ENCODE measurements around the gene HFE.
"Not testable (repeated sequence)": the region's sequence is repeated elsewhere in the genome, so short reads cannot be mapped to it uniquely, and the experiment has no call there.

Gene HFE

GRCh38 chr6:26109772-26110171 lies 22.5 kb downstream of the HFE start:
- DNase-seq (ENCODE audit: low read depth) = no peak

- DNase-seq (ENCODE audit: low read depth) = no peak
Measured at GRCh38 chr6:26113570-26113969, 26.3 kb downstream of the HFE start.

GRCh38 chr6:26115226-26115625 lies 28.0 kb downstream of the HFE start:
- no peak for DNase-seq (ENCODE audit: low read depth)

- DNase-seq (ENCODE audit: low read depth) = no peak
Measured at GRCh38 chr6:26116267-26116666, 29.0 kb downstream of the HFE start.

- DNase-seq (ENCODE audit: low read depth) = no peak
Measured at GRCh38 chr6:26118999-26119398, 31.8 kb downstream of the HFE start.

- not testable (repeated sequence) for DNase-seq (ENCODE audit: low read depth)
Measured at GRCh38 chr6:26120115-26120514, 32.9 kb downstream of the HFE start.

- DNase-seq (ENCODE audit: low read depth) = no peak
Measured at GRCh38 chr6:26120807-26121140, 33.5 kb downstream of the HFE start.

- no peak for DNase-seq (ENCODE audit: low read depth)
Measured at GRCh38 chr6:26121141-26122004, 34.1 kb downstream of the HFE start.

- DNase-seq (ENCODE audit: low read depth) = no peak
Measured at GRCh38 chr6:26122005-26122388, 34.8 kb downstream of the HFE start.

GRCh38 chr6:26122402-26122792 lies 35.2 kb downstream of the HFE start:
- no peak for DNase-seq (ENCODE audit: low read depth)

GRCh38 chr6:26122793-26123674 lies 35.8 kb downstream of the HFE start:
- DNase-seq (ENCODE audit: low read depth) = peak; percentile 100

- DNase-seq (ENCODE audit: low read depth) = no peak
Measured at GRCh38 chr6:26123675-26123946, 36.4 kb downstream of the HFE start.

GRCh38 chr6:26123947-26124780 lies 36.9 kb downstream of the HFE start:
- DNase-seq (ENCODE audit: low read depth) = peak; percentile 99

GRCh38 chr6:26124781-26125685 lies 37.8 kb downstream of the HFE start:
- DNase-seq (ENCODE audit: low read depth) = no peak

- DNase-seq (ENCODE audit: low read depth) = peak; percentile 16
Measured at GRCh38 chr6:26126394-26127235, 39.4 kb downstream of the HFE start.

GRCh38 chr6:26128013-26128771 lies 41.0 kb downstream of the HFE start:
- no peak for DNase-seq (ENCODE audit: low read depth)

GRCh38 chr6:26129656-26130055 lies 42.4 kb downstream of the HFE start:
- DNase-seq (ENCODE audit: low read depth) = peak; percentile 85

- DNase-seq (ENCODE audit: low read depth) = no peak
Measured at GRCh38 chr6:26130581-26131249, 43.5 kb downstream of the HFE start.

- DNase-seq (ENCODE audit: low read depth) = no peak
Measured at GRCh38 chr6:26131618-26132017, 44.4 kb downstream of the HFE start.
